ENCODE measurements around the gene PTPRD. TPM values are rescaled to one million over a fixed set of nuclear protein-coding genes. Genes with fewer than 3 reads are reported as not detected.

Gene PTPRD
- total RNA-seq, 2 experiments from 2014 or later: 0.10 TPM; not detected in 1

GRCh38 chr9:10341057-10341456 lies 271.7 kb downstream of the PTPRD start:
- intact Hi-C loops (cut with micrococcal nuclease): no loop called here
- no peaks in the 10 kb centered on the region for H3K36me3 Mint-ChIP-seq
- H3K4me1 Mint-ChIP-seq (ENCODE audit: low read depth): no peaks in the 10 kb centered on the region
- POLR2A ChIA-PET: no interaction called here
- H3K27ac Mint-ChIP-seq: no peak overlapping the region
- no peak overlapping the region for H3K4me3 Mint-ChIP-seq
- peaks cover 16% of the 10 kb centered on the region for H3K9me3 Mint-ChIP-seq
- CTCF ChIA-PET: no interaction called here
- H3K27me3 Mint-ChIP-seq: no peaks in the 10 kb centered on the region
- no peak for DNase-seq

- CTCF ChIA-PET: no interaction called here
- POLR2A ChIA-PET: no interaction called here
- Mint-ChIP-seq H3K27me3 (no peaks in the 10 kb centered on the region), H3K9me3 (peaks cover 23% of the 10 kb centered on the region), H3K36me3 (no peaks in the 10 kb centered on the region), H3K27ac (no peak overlapping the region), H3K4me1 (ENCODE audit: low read depth) (no peaks in the 10 kb centered on the region), H3K4me3 (no peak overlapping the region)
- DNase-seq: no peak
- intact Hi-C loops (cut with micrococcal nuclease): no loop called here
These were observed 273.6 kb downstream of the PTPRD start for GRCh38 chr9:10339152-10339551.

- peaks cover 16% of the 10 kb centered on the region for H3K9me3 Mint-ChIP-seq
- no peak for DNase-seq
- POLR2A ChIA-PET: no interaction called here
- CTCF ChIA-PET: no interaction called here
- H3K4me1 Mint-ChIP-seq (ENCODE audit: low read depth): no peaks in the 10 kb centered on the region
- no peaks in the 10 kb centered on the region for H3K27me3 Mint-ChIP-seq
- no peak overlapping the region for H3K4me3 Mint-ChIP-seq
- no peak overlapping the region for H3K27ac Mint-ChIP-seq
- intact Hi-C loops (cut with micrococcal nuclease): no loop called here
- no peaks in the 10 kb centered on the region for H3K36me3 Mint-ChIP-seq
These were observed 281.6 kb downstream of the PTPRD start for GRCh38 chr9:10331157-10331556.

- ChIA-PET POLR2A (no interaction called here), CTCF (no interaction called here)
- Mint-ChIP-seq H3K27me3 (no peaks in the 10 kb centered on the region), H3K36me3 (no peaks in the 10 kb centered on the region), H3K9me3 (peaks cover 6% of the 10 kb centered on the region), H3K27ac (no peak overlapping the region), H3K4me3 (no peak overlapping the region), H3K4me1 (ENCODE audit: low read depth) (no peaks in the 10 kb centered on the region)
- intact Hi-C loops (cut with micrococcal nuclease): no loop called here
- DNase-seq: no peak
These were observed 330.7 kb downstream of the PTPRD start for GRCh38 chr9:10282084-10282483.

GRCh38 chr9:10274988-10275387 lies 337.8 kb downstream of the PTPRD start:
- ChIA-PET POLR2A (no interaction called here), CTCF (no interaction called here)
- no peak overlapping the region for H3K27ac Mint-ChIP-seq

GRCh38 chr9:10274175-10274574 lies 338.6 kb downstream of the PTPRD start:
- H3K4me3 Mint-ChIP-seq: no peak overlapping the region

More at GRCh38 chr9:10274988-10275387, 337.8 kb downstream of the PTPRD start:
- intact Hi-C loops (cut with micrococcal nuclease): no loop called here
- Mint-ChIP-seq H3K27me3 (no peaks in the 10 kb centered on the region), H3K9me3 (peaks cover 9% of the 10 kb centered on the region), H3K4me1 (ENCODE audit: low read depth) (no peaks in the 10 kb centered on the region), H3K4me3 (no peak overlapping the region), H3K36me3 (no peaks in the 10 kb centered on the region)
- no peak for DNase-seq

GRCh38 chr9:10272830-10273229 lies 340.0 kb downstream of the PTPRD start:
- H3K9me3 Mint-ChIP-seq: peaks cover 6% of the 10 kb centered on the region
- no peak for DNase-seq
- ChIA-PET POLR2A (no interaction called here), CTCF (no interaction called here)
- no peak overlapping the region for H3K4me3 Mint-ChIP-seq
- intact Hi-C loops (cut with micrococcal nuclease): no loop called here
- H3K27ac Mint-ChIP-seq: no peak overlapping the region
- H3K36me3 Mint-ChIP-seq: no peaks in the 10 kb centered on the region
- no peaks in the 10 kb centered on the region for H3K4me1 Mint-ChIP-seq (ENCODE audit: low read depth)
- H3K27me3 Mint-ChIP-seq: no peaks in the 10 kb centered on the region

More at GRCh38 chr9:10274175-10274574, 338.6 kb downstream of the PTPRD start:
- no peak for DNase-seq
- Mint-ChIP-seq H3K27ac (no peak overlapping the region), H3K27me3 (no peaks in the 10 kb centered on the region), H3K36me3 (no peaks in the 10 kb centered on the region), H3K9me3 (peaks cover 6% of the 10 kb centered on the region), H3K4me1 (ENCODE audit: low read depth) (no peaks in the 10 kb centered on the region)
- POLR2A ChIA-PET: no interaction called here
- CTCF ChIA-PET: no interaction called here
- intact Hi-C loops (cut with micrococcal nuclease): no loop called here

GRCh38 chr9:10268531-10269485 lies 344.0 kb downstream of the PTPRD start:
- H3K36me3 Mint-ChIP-seq: no peaks in the 10 kb centered on the region
- CTCF ChIA-PET: no interaction called here
- no peaks in the 10 kb centered on the region for H3K4me1 Mint-ChIP-seq (ENCODE audit: low read depth)
- POLR2A ChIA-PET: no interaction called here
- no peaks in the 10 kb centered on the region for H3K27me3 Mint-ChIP-seq
- DNase-seq: no peak
- H3K4me3 Mint-ChIP-seq: no peak overlapping the region
- intact Hi-C loops (cut with micrococcal nuclease): no loop called here
- no peak overlapping the region for H3K27ac Mint-ChIP-seq
- peaks cover 21% of the 10 kb centered on the region for H3K9me3 Mint-ChIP-seq

- ChIA-PET CTCF (no interaction called here), POLR2A (no interaction called here)
- no peak for DNase-seq
- Mint-ChIP-seq H3K36me3 (no peaks in the 10 kb centered on the region), H3K27me3 (no peaks in the 10 kb centered on the region), H3K4me1 (ENCODE audit: low read depth) (no peaks in the 10 kb centered on the region), H3K27ac (no peak overlapping the region), H3K9me3 (peaks cover 33% of the 10 kb centered on the region), H3K4me3 (no peak overlapping the region)
- intact Hi-C loops (cut with micrococcal nuclease): no loop called here
These were observed 347.6 kb downstream of the PTPRD start for GRCh38 chr9:10265153-10265631.

- CTCF ChIA-PET: no interaction called here
- Mint-ChIP-seq H3K9me3 (peaks cover 39% of the 10 kb centered on the region), H3K27ac (no peak overlapping the region), H3K36me3 (no peaks in the 10 kb centered on the region), H3K4me3 (no peak overlapping the region), H3K27me3 (no peaks in the 10 kb centered on the region), H3K4me1 (ENCODE audit: low read depth) (no peaks in the 10 kb centered on the region)
- intact Hi-C loops (cut with micrococcal nuclease): no loop called here
- DNase-seq: no peak
- POLR2A ChIA-PET: no interaction called here
These were observed 352.3 kb downstream of the PTPRD start for GRCh38 chr9:10260501-10260900.

- CTCF ChIA-PET: no interaction called here
- POLR2A ChIA-PET: no interaction called here
- H3K4me1 Mint-ChIP-seq (ENCODE audit: low read depth): no peaks in the 10 kb centered on the region
- no peak overlapping the region for H3K27ac Mint-ChIP-seq
- DNase-seq: no peak
- H3K9me3 Mint-ChIP-seq: peaks cover 32% of the 10 kb centered on the region
- no peaks in the 10 kb centered on the region for H3K27me3 Mint-ChIP-seq
- H3K36me3 Mint-ChIP-seq: no peaks in the 10 kb centered on the region
- no peak overlapping the region for H3K4me3 Mint-ChIP-seq
- intact Hi-C loops (cut with micrococcal nuclease): no loop called here
These were observed 353.1 kb downstream of the PTPRD start for GRCh38 chr9:10259668-10260067.

GRCh38 chr9:10255758-10256157 lies 357.0 kb downstream of the PTPRD start:
- no peaks in the 10 kb centered on the region for H3K4me1 Mint-ChIP-seq (ENCODE audit: low read depth)
- H3K9me3 Mint-ChIP-seq: peaks cover 21% of the 10 kb centered on the region
- CTCF ChIA-PET: interaction anchor here (0.6 kb wide), 1 partner anchor 42 kb away, joined by 3 read pairs; no protein-coding TSS in a partner anchor
- no peak for DNase-seq
- no peak overlapping the region for H3K27ac Mint-ChIP-seq
- H3K36me3 Mint-ChIP-seq: no peaks in the 10 kb centered on the region
- no peaks in the 10 kb centered on the region for H3K27me3 Mint-ChIP-seq
- intact Hi-C loops (cut with micrococcal nuclease): no loop called here
- POLR2A ChIA-PET: no interaction called here
- no peak overlapping the region for H3K4me3 Mint-ChIP-seq

GRCh38 chr9:10254338-10254737 lies 358.5 kb downstream of the PTPRD start:
- H3K9me3 Mint-ChIP-seq: peaks cover 16% of the 10 kb centered on the region
- H3K36me3 Mint-ChIP-seq: no peaks in the 10 kb centered on the region
- H3K4me3 Mint-ChIP-seq: no peak overlapping the region
- ChIA-PET CTCF (no interaction called here), POLR2A (no interaction called here)
- intact Hi-C loops (cut with micrococcal nuclease): no loop called here
- no peaks in the 10 kb centered on the region for H3K4me1 Mint-ChIP-seq (ENCODE audit: low read depth)
- no peak overlapping the region for H3K27ac Mint-ChIP-seq
- no peaks in the 10 kb centered on the region for H3K27me3 Mint-ChIP-seq
- DNase-seq: no peak
